GM21360 (cell line): Measurements from ENCODE around the gene FHL3.
A peak's percentile ranks its signal among the peaks of the same experiment; 100 is the strongest.
"Not testable (repeated sequence)": the region's sequence is repeated elsewhere in the genome, so short reads cannot be mapped to it uniquely, and the experiment has no call there.

Experiments
- ATAC-seq: cut with Tn5 transposase; IDR thresholded peaks from one replicate; pipeline ENCODE4 v1.9.1; 2021; ENCODE audit warnings: mild to moderate bottlenecking, moderate library complexity; ENCODE audit not compliant: unreplicated experiment

Gene FHL3

DNA sequence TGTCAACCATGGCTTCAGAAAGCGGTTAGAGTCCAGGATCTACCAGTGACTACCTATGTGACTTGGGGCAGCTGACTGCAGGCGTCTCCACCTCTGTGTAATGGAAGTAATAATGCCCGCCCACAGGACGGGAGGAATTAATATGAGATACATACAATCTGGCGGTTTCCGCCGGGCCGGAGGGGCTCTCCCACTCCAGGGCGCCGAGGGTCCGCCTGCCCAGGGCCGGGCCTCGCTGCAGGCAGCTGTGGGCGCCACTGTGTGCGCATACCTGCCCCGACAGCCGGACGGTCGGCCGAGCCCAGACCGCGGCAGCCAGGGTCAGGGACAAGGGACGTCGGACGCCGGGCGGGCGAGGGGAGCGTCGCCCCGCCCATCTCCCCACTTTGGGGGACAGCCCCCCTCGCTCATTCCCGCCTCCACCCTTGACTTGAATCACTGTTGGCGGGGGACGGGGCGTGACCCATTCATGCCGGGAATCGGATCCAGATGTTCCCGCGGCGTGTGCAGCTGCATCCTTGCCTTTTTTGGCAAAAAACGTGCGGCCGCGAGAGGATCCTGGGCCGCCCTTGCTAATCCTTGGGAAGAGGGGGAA, 9.5 kb downstream of the FHL3 start:
- ATAC-seq, result no peak

DNA sequence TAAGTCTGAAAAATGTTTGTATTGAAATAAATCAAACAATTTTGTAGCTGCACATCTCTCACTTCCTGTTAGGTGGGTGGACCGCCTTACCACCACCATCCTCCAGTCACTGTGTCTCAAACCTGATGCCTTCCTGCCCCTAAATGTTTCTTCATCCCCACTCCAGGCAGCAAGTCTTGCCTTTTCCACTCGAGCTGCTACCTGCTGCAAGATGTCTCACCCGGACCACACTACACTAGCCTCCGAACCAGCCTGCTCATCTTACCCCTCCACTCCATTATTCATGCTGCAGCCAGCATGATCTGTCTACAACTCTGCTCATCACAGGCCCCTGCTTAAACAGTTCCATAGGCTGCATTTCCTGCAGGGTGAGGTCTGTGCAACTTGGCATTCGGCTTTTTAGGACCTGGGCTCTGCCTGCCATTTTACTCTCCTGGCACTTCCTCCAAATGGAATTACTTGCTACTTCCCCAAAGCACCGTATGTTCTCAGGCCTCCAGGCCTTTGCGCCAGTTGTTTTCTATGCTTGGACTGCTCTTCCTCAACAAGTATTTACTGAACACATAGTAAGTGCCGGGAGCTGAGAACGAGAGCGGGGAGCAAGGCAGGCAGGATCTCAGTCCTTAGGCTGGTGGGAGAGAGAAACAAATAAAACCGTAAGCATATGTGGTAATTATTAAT, 10.3 kb downstream of the FHL3 start:
- no peak for ATAC-seq

DNA sequence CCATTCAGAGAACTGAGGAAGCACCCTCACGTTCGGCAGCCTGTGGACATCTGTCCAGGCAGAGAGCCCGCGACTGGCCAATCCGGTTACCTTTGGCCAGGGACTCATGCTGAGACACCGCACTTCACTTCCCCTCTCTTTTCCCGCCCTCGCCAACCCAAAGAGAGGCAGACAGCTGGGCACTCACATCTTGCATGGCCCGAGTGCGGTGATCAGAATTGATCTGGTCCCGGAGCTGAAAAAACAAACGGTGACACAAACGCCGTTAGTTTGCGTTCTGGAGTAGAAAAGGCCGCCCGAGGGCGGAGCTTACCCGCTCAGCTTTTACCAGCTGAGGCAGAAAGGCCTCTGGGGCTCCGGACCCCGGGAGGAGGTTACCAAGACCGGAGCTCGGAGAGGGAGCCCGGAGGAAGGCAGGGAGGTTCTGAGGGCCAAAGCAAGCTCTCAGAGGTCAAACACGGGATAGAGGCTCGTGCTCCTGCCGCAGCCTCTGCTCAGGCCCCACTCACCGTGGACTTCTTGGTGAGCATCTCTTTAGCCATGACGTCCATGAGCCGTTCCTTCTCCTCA, 15.9 kb downstream of the FHL3 start:
- ATAC-seq, result peak; percentile 25

DNA sequence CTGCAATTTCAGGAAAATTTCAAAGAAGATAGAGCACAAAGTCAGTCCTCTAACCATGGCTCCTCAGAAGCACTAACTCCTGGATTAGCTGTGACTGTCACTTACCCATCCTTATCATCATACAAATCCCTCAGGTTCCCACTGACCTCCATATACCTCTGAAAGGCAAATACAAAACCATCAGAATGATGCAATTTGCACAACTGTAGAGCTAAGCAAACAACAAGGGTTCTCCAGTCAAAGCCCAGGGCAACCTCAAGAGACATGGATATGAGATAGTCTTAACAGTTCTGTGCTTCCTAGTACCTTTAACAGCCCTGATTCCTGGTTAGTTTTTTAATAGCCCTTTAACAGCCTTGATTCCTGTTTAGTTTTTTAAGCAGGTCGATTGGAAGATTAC, 17.6 kb downstream of the FHL3 start:
- no peak for ATAC-seq

DNA sequence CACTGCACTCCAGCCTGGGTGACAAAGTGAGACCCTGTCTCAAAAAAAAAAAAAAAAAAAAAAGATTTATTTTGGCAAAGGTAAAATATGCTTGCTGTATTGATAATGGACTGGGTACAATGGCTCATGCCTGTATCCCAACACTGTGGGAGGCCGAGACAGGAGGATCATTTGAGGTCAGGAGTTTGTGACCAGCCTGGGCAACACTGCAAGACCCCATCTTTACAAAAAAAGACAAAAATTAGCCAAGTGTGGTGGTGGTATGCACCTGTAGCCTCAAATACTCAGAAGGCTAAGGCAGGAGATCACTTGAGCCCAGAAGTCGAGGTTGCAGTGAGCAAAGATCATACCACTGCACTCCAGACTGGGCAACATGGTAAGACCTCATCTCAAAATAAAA, 21.8 kb downstream of the FHL3 start:
- ATAC-seq, result no peak

DNA sequence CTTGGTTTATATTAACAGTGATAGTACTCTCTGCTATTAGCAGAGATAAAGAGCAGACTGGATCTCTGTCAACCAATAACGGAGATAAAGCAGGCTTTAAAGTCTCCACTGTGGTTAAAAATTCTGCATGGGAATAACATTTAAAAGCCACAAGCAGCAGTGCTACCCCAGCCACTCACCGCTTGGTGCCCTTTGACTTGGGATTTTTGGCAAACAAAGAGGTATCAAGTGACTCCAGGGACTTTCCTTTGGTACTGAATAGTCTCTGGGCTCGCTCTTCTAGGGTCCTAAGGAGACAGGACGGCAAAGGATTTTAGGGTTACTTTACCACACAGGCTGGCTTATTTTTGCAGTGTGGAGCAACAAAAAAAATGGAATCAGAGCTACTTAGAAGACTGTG, 26.8 kb downstream of the FHL3 start:
- no peak for ATAC-seq

DNA sequence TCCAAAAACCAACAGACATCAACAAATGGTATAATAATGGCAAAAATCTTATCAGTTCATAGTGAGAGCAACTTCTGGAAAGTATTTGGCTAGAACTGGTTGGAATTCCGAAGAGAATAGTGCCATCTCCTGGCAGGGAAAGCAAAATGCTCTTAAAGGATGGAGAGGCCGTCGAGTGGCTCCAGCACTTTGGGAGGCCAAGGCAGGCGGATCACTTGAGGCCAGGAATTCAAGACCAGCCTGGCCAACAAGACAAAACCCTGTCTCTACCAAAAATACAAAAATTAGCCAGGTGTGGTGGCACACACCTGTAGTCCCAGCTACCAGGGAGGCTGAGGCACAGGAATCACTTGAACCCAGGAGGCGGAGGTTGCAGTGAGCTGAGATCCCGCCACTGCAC, 30.2 kb downstream of the FHL3 start:
- not testable (repeated sequence) for ATAC-seq

DNA sequence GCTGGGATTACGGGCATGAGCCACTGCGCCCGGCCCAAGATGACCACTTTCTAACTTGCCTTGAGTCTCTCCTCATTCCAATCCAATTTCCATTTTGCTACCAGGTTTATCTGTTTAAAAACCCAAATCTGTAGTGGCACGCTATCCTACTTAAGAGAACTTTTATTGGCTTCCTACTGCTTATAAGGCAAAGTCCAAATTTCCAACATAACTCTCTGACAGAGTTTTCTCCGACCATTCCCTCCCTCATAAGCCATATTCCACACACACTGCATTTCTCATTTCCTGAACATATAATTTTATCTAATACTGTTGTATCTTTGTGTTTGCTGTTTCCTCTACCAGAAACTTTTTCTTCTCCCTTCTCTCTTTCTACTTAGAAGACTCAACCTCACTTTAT, 30.7 kb downstream of the FHL3 start:
- no peak for ATAC-seq

DNA sequence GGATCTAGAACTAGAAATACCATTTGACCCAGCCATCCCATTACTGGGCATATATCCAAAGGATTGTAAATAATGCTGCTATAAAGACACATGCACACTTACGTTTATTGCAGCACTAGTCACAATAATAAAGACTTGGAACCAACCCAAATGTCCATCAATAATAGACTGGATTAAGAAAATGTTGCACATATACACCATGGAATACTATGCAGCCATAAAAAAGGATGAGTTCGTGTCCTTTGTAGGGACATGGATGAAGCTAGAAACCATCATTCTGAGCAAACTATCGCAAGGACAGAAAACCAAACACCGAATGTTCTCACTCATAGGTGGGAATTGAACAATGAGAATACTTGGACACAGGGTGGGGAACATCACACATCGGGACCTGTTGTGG, 31.6 kb downstream of the FHL3 start:
- not testable (repeated sequence) for ATAC-seq

DNA sequence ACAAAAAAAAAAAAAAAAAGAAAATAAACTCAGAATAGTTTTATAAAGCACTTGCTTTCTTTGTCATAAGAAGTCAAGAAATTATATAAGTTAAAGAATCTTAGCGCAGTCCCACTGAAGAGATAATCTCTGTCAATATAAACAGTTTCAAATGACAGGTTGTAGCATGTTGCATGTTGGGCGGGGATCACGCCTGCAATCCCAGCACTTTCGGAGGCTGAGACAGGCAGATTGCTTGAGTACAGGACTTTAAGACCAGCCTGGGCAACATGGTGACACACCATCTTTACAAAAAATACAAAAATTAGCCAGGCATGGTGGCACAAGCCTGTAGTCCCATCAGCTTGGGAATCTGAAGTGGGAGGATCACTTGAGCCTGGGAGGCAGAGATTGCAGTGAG, 40.0 kb downstream of the FHL3 start:
- no peak for ATAC-seq

DNA sequence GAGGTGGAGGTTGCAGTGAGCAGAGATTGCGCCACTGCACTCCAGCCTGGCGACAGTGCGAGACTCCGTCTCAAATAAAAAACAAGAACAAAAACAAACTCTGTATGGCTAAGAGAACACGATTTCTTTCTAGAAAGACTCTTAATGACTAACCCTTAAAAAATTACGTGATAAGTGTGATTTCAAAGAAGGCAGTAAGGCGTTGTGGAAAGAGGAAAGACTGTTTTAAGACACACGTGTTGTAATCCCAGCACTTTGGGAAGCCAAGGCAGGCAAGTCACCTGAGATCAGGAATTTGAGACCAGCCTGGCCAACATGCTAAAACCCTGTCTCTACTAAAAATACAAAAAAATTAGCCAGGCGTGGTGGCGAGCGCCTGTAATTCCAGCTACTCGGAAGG, 41.2 kb downstream of the FHL3 start:
- not testable (repeated sequence) for ATAC-seq

DNA sequence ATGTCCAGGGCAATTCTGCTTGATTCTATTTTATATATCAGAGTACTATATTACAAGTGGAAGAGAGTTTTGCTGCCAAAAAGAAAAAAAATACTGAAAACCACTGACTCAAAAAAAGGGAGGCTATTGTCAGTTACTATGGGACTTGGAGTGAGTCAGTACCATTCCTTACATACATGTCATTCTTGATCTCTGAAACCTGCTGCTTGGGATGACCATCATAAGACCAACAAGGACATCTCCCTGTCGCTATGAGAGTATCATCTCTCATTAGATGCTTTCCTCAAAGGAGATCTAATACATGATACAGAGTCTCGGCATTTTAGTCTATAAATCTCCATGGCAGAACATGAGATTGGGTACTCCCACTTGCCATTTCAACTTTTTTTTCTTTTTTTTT, 46.6 kb downstream of the FHL3 start:
- no peak for ATAC-seq

DNA sequence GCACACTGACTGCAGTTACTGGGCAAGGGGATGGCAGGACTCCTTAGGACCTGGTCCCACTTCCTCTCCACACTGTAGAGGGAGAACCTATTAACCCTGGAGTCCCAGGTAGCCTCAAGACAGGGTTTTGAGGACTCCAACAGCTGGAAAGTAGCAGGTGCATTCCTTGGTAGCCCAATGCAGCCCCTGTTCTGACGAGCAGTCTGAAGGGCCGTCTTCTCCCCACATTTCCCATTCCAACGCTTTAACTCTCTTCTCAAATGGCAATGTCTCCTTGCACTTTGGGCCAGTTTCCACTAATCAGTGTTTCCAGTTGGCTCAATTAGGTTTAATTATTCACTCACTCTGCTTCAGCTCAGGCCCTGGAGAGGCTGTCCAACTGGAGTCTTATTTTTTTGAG, 49.6 kb downstream of the FHL3 start:
- ATAC-seq, result no peak

DNA sequence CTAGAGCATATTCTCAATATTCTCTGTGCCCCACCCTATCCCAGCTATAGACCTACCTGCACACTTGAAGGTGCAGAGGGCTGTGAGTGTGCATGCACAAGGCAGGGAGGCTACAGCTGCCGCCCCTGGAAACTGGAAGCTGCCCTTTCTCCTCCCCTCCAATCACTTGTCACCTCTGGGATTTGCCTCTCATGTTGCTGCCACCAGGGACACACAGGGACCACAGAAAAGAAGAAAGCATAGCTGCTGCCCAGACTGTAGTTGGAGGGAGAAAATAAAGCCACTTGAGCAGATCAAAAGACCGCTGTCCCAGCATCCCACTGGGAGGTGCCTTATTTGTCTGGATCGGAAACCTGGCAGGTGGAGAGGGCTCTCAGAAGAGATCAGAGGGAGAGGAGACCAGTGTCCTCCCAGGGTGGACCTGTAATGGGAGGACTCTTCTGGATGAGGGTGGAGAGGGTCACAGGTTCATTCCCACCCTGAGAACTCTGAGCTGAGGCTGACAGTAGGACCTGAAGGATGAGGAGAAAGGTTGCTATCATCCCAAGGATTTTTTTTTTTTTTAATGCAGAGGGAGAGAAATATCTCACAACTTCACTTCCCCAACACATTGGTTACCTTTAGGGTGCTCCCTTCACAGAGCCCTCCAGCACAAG, 50.9 kb downstream of the FHL3 start:
- ATAC-seq, result no peak

DNA sequence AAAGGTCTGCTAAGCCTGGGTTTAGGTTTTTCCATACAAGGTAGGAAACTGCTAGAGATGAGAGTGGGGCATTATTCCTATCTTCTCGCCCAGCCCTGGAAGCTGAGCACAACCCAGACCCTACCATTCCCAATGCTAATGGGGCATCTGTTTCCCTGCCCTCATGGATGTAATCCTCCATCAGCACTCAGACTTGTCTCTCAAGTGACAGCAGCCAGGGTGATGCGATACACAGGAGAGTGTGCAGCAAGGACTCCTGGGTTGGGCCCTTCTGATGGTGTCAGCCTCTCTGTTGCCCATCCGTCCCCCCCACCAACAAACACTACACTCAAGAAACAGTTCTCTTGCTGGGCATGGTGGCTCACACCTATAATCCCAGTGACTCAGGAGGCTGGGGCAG, 52.6 kb downstream of the FHL3 start:
- ATAC-seq, result no peak

DNA sequence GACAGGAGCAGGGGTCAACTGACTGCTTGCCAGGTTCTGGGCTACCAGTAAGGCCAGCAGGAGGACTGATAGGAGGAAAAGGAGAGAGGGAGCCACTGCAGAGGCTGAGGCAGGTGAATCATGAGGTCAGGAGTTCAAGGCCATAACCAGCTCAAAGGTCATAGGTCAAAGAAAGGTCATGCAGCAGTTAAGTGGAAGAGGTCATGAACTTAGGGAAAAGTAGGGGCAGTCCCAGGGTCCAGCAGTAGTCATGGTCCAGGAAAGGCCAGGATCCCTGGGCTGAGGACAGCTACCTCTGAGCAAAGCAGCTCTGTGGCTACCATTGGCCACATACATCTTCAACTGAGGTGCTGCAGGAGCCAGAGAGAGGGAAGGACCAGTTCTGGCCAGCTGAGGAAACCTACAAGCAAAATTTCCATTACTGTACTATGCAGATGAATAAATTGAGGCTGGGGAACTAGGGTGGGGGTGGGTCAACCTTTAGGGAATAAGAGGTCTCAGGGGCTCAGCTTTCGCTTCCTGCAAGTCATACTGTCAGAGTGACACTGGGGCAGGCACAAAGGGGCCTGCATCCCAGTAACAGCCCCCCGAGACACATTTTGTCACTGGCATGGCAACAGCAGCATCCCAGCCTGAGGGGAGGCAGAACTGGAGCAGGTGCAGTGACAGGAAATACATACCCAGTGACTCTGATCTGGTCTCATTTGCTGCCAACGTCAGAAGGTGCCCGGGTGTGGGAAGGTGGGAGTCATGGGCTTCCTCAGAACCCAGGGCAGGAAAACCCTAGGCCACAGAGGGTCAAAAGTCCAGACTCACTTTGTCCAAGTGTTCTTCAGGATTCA, 53.3 kb downstream of the FHL3 start:
- no peak for ATAC-seq

DNA sequence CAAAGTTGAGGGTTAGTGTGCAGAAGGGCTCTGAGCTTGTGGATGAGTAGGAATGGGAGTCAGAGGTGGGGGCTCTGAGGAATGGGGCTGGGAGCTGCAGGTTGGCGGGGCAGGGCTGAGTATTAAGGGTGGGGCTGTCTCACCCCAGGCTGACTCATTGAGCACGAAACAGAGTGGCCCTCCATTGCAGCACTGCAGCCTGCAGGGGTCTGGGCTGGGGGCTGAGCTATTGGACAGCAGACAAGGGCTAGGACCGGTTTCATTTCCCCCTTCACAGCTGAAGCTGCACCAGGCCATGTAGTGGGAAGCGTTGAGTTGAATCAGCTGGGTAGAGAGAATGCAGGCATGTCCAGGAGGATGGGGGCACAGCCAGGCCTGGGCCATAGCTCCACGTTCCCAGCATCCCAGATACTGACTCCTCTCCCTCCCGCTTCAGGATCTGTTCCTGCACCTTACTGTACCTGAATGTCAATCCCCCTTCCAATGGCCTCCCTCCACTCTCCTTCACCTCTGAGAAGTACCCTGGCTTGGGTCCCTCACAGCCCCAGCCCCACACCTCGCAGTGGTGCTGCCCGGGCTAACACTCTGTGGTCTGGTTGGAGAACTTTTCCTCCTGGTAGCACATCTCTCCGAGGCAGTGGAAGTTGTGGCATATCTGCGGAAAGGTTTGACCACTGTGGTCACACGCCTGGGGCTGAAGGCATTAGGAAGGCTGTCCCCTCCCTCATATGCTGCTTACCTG, 54.1 kb downstream of the FHL3 start:
- no peak for ATAC-seq

DNA sequence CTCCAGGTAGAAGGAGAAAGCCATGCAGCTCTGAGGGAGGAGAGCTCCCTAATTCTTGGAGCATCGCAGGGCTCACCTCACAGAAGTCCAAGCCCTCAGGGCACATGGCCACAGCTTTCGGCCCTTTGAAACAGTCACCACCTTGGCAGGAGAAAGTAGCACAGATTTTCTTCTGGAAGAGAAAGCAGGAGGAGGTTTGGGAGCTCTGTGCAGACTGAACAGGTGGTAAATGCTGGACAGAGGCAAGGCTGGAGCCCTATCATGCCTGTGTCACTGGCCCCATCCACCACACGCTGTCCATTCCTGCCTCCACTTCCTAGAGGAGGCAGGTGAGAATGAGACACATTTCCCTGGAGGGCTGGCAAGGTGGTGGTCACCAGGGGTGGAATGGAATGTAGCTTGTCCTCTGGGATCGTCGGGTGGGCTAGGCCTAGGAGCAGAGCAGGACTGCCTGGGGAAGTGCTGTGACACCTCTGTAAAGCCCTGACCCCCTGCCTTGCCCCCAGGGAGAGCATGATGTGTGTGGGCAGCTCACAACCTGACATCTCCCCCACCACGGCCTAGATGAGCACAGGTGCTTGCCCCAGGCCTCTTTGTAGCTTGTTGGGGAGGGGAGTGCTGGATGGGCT, 55.7 kb downstream of the FHL3 start:
- no peak for ATAC-seq

DNA sequence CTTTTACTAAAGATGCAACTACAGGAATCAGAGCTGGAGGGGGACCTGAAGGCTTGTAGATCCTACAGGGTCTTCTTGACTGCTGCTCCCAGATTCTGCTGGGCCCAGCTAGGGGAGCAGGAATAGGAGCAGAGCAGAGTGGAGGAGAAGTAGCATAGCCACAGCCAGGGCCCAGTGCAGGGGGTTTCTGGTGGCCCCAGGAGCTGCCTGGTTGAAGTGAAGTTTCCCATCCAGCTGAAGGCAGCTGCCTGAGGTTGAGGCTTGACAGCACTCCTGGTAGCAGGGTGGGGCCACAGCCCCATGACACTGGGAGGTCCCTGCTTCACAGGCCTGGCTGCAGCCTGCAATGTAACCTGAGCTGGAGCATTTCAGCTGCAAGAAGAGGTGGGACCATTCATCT, 56.5 kb downstream of the FHL3 start:
- no peak for ATAC-seq

DNA sequence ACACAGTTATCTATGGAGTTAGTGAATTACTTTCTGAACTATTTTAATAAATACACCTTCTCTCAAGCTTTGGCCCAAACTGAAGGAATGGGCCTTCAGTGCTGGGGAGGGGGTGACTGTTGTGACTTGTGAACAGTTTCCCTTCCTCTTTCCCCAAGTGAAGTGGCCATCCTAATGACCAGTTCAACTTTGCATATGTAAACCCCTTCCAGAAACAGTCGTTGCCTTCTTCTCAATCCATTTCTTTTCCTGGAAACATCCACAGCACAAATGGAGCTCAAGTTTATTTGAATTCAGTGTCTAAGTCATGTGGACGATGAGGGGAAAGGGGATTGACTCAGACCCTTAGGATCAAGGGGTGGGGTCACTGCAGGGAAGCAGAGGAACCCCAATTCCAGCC, 57.1 kb downstream of the FHL3 start:
- no peak for ATAC-seq
